GM21381 (cell line): ENCODE results near the gene ARHGAP15.

ENCODE experiments used
- ATAC-seq: cut with Tn5 transposase; IDR thresholded peaks from one replicate; pipeline ENCODE4 v1.9.1; 2021; ENCODE audit warnings: mild to moderate bottlenecking, moderate library complexity; ENCODE audit not compliant: unreplicated experiment

Gene ARHGAP15

DNA sequence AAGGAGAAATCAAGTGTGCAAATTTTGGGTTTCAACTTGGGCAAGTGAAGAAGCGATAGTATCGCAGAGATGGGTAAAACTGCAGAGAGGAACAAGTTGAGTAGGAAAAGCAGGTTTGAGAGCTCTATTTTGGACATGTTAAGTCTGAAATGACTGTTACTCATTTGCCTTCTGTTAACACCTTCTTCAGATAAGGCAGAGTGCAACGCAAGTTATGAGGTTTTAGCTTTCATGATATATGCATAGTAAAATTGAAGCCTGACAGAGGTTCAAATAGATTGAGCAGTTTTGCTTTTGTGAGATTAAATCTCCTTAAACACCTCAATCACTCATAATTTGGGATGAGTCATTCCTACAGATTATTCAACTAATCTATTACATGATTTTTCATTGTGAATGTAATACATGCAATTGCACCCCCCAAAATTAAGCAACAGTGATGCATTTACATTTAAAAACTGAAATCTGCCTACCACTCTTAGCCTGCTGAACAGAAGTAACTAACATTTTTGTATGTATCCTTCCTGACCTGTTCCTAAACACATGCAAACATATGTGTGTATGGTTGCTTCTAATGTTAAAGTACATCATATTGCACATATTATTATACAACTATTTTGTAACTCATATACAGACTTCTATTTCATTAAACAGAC, 575.4 kb downstream of the ARHGAP15 start:
- peak; percentile 82 for ATAC-seq

- no peak for ATAC-seq
These were observed 576.0 kb downstream of the ARHGAP15 start for GRCh38 chr2:143705108-143705707.

DNA sequence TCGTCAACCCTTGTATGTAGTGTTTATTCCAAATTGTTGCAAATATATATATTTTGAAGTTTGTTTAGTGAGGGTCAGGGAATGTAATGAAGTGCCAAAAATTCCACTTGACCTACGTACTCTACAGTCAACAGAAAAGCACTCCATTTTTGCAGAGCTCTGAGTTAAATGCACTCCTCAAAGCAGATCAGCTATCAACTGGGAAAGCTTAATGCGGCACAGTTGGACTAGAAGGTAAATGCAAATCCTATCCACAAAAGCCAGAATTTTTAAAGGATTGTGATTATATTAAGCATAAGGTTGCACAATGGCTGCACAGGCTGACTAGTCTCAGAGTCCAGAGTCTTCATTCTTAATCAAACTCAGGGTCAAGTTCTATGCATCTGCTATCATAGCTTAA, 577.1 kb downstream of the ARHGAP15 start:
- ATAC-seq, result no peak

DNA sequence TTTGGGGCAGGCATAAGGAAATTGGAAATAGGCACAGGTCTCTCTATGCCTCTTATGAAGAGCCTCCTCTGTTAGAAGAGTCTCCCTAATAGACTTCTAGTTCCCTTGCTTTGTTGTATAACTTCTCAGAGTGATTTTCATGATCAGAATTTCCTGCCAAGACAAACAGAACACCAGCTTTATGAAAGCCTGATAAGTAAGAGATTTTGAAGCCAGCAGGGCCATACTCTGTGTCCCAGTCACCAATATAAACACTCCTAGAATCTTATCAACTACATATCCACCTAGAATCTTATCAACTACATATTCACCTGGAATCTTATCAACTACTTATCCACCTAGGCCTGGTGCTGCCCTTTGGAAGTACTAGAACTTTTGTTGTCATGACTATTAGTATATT, 579.5 kb downstream of the ARHGAP15 start:
- ATAC-seq, result no peak

DNA sequence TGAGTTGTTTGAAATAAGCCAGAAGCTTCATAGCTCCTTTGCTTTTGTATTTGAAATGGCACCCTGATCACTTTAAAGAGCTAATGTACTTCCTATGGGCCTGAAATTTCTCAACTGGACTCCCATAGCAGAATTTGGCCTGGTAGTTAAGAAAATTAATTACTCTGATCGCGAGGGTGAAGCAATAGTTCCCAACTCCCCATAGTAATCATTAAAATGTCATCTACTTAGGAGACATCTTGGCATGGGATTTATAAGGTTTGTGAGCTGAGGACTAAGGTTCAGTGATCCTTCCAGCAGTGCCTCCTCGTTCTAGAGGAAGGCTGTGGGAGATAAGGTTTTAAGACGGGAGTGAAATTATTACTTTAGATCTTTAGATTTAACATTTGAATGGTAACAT, 581.0 kb downstream of the ARHGAP15 start:
- no peak for ATAC-seq

GRCh38 chr2:143710879-143711278, 581.7 kb downstream of the ARHGAP15 start:
- ATAC-seq, result no peak

DNA sequence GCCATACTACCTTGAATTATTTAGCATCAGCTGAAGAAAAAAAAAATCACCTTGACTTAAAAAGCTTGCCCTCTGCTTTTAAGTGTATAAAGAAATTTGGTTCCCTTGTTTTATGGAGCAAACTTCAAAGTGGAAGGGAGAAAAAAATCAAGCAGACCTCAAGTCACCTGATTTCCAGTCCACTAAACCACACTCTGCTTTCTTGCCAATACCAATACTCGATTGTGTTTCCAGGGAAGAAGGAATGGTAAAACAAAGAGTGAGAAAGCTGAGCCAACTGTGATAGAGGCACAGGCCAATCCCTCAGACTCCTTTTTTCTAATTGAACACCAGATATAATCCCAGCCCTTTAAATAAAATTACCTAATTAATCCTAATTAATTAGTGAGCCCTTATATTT, 587.3 kb downstream of the ARHGAP15 start:
- no peak for ATAC-seq

GRCh38 chr2:143717053-143717452, 587.8 kb downstream of the ARHGAP15 start:
- ATAC-seq, result no peak

DNA sequence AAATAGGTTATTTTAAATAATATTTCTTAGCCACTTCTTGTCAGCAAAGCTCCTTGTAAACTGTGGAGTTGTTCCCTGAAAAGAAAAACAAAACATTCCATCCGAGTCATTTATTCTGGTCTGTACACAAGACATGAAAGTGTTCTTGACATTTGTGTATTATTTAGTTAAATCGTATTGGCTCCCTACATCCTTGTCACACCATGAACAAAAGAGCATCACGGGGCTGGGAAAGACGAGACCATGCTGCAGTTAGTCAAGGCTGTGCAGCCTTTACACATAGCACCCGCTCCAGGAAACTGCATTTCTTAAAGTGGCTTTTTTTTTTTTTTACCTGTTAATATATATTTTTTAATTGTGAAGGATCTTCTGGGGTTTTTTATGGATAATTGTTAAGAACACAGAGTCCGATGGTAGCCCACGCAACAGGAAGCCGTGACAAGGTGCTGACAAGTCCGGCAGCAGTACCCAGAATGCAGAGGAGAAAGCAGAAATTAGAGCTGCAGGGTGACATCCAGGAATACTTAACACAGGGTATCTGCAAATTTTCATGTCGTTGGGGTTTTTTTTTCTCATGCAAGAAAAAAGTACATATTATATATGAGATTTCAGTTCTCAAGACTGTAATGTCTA, 588.4 kb downstream of the ARHGAP15 start:
- no peak for ATAC-seq

DNA sequence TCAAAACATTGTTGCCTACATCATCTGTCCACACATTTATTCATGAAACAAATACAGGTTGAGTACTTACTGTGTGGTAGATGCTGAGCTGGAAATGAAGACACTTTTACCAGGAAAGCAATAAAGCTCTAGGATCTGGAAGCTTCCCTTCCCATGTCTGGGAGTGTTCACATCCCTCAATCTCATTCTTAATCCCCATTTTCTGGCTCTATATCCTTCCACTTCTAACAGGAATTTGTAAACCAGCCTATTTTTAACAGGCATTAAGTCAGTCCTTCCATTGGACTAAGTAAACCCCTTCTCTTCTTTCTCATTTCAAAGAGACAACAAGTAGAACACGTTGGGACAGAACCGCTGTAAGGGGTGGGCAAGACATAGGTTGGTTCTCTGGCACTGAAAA, 589.5 kb downstream of the ARHGAP15 start:
- no peak for ATAC-seq

DNA sequence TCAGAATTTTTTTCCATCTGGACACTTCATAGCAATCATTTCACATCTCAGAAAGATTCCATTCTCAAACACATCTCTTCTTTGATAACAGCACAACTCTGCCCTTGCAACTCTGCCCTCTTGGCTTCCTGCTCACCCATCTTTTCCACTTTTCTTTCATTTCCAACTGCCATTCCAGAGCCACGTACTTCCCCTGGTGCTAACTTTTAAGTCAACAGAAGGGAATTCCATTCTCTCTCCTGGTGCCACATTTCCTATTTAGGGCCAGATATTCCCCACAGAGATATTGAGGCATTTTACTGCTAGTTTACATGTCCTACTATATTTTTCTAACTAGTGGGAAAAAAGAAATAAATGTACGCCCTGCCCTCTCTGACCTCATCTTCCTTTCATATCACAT, 590.2 kb downstream of the ARHGAP15 start:
- ATAC-seq, result no peak

DNA sequence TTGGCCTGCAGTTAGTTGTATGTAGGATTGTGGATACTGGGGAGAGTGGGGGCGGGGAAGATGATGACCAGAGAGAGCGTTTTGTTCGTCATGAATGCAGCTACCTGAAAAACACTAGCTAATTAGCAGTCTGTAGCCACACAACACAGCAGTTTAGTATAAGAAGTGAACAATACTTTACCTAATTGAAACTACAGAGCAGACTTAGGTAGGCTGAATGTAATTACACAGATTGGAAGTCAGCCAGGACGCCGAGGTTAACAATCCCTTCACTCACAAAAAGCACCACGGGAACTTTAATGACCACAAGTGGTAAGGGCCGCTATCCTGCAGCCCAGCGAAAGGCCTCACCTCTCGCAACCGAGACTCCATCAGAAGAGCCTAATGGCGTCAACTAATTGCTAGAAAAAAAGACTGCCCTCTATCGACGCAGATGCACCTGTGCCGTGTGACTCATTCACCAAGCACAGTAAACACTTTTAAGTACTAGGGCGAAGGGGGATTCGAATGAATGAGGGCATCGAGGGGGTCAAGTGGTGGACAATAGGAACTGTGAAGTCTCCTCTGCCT, 591.0 kb downstream of the ARHGAP15 start:
- ATAC-seq, result no peak

DNA sequence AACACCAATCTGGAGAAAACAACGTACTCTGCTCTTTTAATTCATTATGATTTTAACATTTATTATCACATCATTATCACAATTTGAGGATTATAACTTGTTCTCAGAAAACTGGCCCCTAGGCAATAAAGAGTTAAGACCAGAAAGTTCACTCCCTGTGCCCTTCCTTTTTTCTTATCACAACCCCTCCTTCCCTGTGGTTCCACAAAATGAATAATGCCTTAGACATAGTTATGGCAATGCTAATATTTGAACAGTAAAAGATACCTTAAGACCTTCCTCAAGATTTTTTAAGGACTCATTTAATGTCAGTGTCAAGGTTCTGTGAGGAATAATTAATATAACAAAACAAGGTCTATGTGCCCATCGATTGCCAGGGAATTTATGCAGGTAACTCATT, 596.2 kb downstream of the ARHGAP15 start:
- ATAC-seq, result no peak

DNA sequence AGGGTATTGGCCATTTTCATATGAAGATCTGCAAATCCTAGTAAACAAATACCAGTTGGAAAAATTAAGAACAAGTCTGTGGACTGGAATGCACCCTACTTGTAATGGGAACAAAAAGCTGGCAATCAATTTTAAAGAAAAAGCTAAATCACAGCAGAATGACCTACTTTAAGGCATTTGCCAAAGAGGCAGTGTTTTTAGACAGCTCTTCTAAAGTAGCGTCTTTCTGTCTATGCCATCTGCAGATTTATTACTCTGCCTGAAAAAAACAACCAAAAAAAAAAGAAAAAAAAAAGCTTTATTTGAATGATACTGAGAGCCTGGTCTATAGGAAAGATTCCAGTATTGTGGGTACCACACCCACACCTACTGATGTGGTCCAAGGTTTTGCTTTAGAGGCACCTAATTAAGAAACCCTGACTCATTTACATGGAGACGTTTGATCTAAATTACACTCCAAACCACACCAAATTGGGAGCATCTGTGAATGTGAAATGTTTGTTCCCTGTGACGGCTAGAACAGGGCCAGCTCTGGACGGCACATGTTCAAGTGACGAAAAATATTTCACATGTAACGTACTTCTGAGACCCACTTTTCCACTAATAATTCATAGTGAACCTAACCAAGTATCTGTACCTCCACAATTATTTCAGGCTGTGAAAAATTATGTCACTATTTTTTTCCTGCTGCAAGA, 597.1 kb downstream of the ARHGAP15 start:
- no peak for ATAC-seq

DNA sequence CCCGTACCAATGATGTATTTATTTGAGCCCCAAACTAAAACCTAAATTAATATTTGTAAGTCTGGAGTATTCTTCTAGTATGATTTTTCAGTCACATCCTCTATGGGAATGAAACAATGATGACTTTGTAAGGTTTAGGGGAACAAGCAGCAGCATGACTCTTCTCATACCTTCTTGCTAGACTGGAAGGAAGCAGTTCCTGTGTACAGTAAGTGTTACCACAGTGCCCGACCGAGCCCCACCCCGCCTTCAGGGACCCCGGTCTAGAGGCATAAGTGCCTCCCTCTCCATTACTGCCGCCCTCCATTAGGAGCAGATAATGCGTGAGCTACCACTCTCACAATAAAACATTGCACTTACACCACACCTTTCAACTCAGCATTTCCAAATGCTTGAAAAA, 599.3 kb downstream of the ARHGAP15 start:
- no peak for ATAC-seq

- no peak for ATAC-seq
These were observed 600.1 kb downstream of the ARHGAP15 start for GRCh38 chr2:143729296-143729814.

GRCh38 chr2:143730155-143730952, 601.1 kb downstream of the ARHGAP15 start:
- ATAC-seq, result peak; percentile 70

DNA sequence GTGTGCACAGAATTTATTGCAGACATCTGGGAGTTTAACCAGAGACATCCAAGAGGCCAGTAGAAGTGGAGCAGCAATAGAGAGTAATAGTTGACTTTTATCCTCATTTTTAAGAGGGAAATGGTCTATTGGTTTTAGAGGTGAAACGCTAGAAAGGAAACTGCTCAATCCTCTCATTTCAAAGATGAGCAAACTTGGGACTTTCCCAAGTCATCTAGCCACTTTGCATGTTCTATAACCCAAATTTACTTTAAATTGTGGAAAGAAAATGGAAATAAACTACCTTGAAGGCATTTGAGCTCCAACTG, 601.7 kb downstream of the ARHGAP15 start:
- ATAC-seq, result peak; percentile 48

- ATAC-seq, result no peak
These were observed 602.9 kb downstream of the ARHGAP15 start for GRCh38 chr2:143732076-143732475.

DNA sequence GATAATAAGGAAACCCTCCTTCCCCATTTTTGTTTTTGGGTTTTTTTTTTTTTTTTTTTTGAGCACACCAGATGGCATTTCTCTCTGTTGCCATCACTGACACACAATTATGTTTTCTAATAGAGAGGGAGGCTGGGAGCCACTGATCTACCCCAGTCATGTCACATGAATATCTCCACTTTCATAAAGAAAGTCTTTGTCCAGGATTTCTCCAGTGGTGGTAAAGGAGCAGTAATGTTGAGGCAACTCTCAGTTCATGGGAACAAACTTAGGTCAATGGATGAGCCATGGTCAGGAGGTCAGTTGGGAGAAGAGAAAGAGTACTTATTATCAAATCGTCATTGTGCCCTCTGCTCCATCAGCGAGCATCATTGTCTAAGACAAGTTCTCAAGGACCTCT, 603.7 kb downstream of the ARHGAP15 start:
- no peak for ATAC-seq

DNA sequence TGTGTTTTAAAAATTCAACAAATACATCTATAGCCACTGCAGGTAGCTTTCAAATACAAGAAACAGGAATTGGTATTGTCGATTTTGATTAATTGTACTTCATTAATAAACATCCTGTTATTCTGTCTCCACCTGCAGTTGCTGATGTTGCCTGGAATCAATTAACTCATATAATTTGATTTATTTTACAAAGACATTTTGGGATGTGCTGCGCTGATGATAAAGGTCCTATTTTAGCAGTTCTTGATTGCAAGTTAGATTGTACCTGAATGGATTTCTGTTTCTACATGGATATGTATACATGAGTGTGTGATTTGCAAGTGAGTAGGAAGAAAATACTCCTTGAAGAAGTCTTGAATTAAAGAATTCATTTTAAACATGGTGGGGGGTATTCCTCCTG, 605.3 kb downstream of the ARHGAP15 start:
- no peak for ATAC-seq
